NB4 (cell line): ENCODE results near the gene PSMA8.

Source experiments
- MYC ChIP-seq: IDR thresholded peaks from 2 replicates; pipeline ENCODE4 v1.6.1; 2011; ENCODE audit warnings: low read depth, low read length
- POLR2A ChIP-seq: IDR thresholded peaks from 2 replicates; pipeline ENCODE4 v1.6.1; 2011; ENCODE audit warnings: mild to moderate bottlenecking; ENCODE audit not compliant: insufficient read length; ENCODE audit errors: extremely low read depth
- TF ChIP-seq, protein P1 (sequence below): IDR thresholded peaks from one replicate; pipeline ENCODE4 v1.5.1; 2012; ENCODE audit warnings: low read depth, low read length
- TF ChIP-seq, protein P2 (sequence below): IDR thresholded peaks from 2 replicates; pipeline ENCODE4 v1.6.1; 2011; ENCODE audit warnings: low read depth, low read length

DNA sequence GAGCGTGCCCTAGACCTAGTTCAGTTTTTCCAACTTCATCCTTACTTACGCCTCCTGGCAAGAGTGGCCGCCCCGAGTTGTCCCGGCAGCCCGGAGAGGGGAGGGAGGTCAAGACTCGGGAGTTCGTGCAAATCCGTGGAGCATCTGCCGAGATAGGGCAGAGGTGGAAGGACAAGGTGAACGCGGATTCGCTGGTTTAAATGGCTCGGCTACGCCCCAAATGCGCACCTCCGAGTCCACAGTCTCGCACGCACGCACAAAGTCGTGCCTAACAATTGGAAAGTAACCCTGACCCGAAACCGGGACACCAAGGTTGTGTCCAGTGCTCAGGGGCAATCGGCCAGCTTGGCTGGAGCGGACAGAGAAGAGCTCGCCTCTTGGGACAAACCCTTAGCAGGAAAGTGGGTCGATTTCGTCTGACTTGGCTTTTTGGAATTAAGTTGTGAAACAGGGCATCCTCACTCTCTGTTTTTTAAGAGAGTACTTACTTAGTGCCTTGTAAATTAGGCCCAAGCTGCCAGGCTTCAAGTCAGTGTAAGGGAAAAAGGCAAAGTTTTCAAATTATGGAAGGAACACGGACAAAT is 42.5 kb upstream of the PSMA8 start:
- TF ChIP-seq, protein P1, sequence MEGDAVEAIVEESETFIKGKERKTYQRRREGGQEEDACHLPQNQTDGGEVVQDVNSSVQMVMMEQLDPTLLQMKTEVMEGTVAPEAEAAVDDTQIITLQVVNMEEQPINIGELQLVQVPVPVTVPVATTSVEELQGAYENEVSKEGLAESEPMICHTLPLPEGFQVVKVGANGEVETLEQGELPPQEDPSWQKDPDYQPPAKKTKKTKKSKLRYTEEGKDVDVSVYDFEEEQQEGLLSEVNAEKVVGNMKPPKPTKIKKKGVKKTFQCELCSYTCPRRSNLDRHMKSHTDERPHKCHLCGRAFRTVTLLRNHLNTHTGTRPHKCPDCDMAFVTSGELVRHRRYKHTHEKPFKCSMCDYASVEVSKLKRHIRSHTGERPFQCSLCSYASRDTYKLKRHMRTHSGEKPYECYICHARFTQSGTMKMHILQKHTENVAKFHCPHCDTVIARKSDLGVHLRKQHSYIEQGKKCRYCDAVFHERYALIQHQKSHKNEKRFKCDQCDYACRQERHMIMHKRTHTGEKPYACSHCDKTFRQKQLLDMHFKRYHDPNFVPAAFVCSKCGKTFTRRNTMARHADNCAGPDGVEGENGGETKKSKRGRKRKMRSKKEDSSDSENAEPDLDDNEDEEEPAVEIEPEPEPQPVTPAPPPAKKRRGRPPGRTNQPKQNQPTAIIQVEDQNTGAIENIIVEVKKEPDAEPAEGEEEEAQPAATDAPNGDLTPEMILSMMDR, result no peak
- TF ChIP-seq POLR2A (no peak), MYC (0 out of 2 replicates have a peak, but pooled peaks have one; percentile 21)
- TF ChIP-seq, protein P2, sequence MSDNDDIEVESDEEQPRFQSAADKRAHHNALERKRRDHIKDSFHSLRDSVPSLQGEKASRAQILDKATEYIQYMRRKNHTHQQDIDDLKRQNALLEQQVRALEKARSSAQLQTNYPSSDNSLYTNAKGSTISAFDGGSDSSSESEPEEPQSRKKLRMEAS, result peak; percentile 36; the same call in 1 of the 2 replicates
